Prostate gland (tissue), 2 donors: ENCODE data around the gene C2orf69. TPM values are rescaled to one million over a fixed set of nuclear protein-coding genes. Genes with fewer than 3 reads are reported as not detected.

Experiments used
- DNase-seq: peaks from one replicate; pipeline ENCODE4 v3.0.0-alpha.2; 2019; ENCODE audit warnings: low spot score
- H3K27ac ChIP-seq, 2 donors: fragments of 200-600 bp; sonication (generic); 2 replicates each; pipeline ENCODE4 v1.5.1; 2017 to 2019
- H3K27me3 ChIP-seq: fragments of 200-600 bp; sonication (generic); replicated peaks from 2 replicates; pipeline ENCODE4 v1.5.1; 2019; ENCODE audit not compliant: insufficient read depth
- H3K36me3 ChIP-seq, 2 donors: fragments of 200-600 bp; sonication (generic); 1 replicate in 1 of 2; 2 replicates in 1 of 2; pipeline versions ENCODE4 v1.5.1 to v1.8.1; 2017 to 2019
- H3K4me1 ChIP-seq: fragments of 200-600 bp; sonication (generic); replicated peaks from 2 replicates; pipeline ENCODE4 v1.5.1; 2019
- H3K4me3 ChIP-seq, 2 donors: fragments of 200-600 bp; sonication (generic); 2 replicates each; pipeline ENCODE4 v1.5.1; 2017 to 2019
- H3K9me3 ChIP-seq: fragments of 200-600 bp; sonication (generic); 2 replicates; pipeline ENCODE4 v1.5.1; 2017
- CTCF ChIP-seq, 4 experiments: fragments of 200-600 bp in 2 of 4; fragments of 450-650 bp in 2 of 4; sonication (generic) in 2 of 4; IDR thresholded peaks; 1 replicate in 3 of 4; 2 replicates in 1 of 4; pipeline ENCODE4 v1.5.1; 2016 to 2019; ENCODE audit warnings: antibody characterized with exemption in 4 of 4, mild to moderate bottlenecking in 2 of 4, moderate library complexity in 2 of 4
- POLR2A ChIP-seq: fragments of 450-650 bp; IDR thresholded peaks from one replicate; pipeline ENCODE4 v1.6.1; 2016; ENCODE audit warnings: antibody characterized with exemption, mild to moderate bottlenecking
- POLR2AphosphoS5 ChIP-seq: sonication (generic); formaldehyde crosslinking; IDR thresholded peaks from one replicate; pipeline ENCODE4 v1.6.1; 2017; ENCODE audit warnings: antibody characterized with exemption
- WGBS: methylation state at CpG from one replicate; pipeline ENCODE4 v1.1.5; 2018; 5-methylcytosine and 5-hydroxymethylcytosine counted together
- intact Hi-C: fragments of 100-400 bp; cut with DNase I; formaldehyde crosslinking; loops from one replicate; pipeline ENCODE4 v1.14.2; 2022
- total RNA-seq, 2 donors: library from RNA; depleted of rRNA; stranded (reverse); fragments of >200 nt; gene quantifications; one replicate each; pipeline ENCODE4 v1.1.0, GENCODE V29; 2016

The C2orf69 gene
- total RNA-seq, 2 donors from 2014 or later: 9.5 to 12.8 TPM

- WGBS: 84% methylated on average over 4 of the region's 4 CpGs
- no peak overlapping the region for H3K4me3 ChIP-seq
- TF ChIP-seq CTCF (IDR thresholded peaks at IDR 0.05) (no peak), POLR2A (no peak), POLR2AphosphoS5 (no peak)
- no peaks in the 10 kb centered on the region for H3K27me3 ChIP-seq
- no peaks in the 10 kb centered on the region for H3K4me1 ChIP-seq
- DNase-seq: no peak
- H3K9me3 ChIP-seq: no peaks in the 10 kb centered on the region
- no peaks in the 10 kb centered on the region for H3K36me3 ChIP-seq
- H3K27ac ChIP-seq: no peak overlapping the region
- intact Hi-C loops: no loop called here
Observed at GRCh38 chr2:199958014-199958413, 46.9 kb downstream of the C2orf69 start.

GRCh38 chr2:199962203-199962602 lies 51.1 kb downstream of the C2orf69 start:
- Histone ChIP-seq H3K4me1 (no peaks in the 10 kb centered on the region), H3K4me3 (no peak overlapping the region), H3K27ac (no peak overlapping the region), H3K36me3 (peaks cover 0 to 5% of the 10 kb centered on the region in 2 donors), H3K27me3 (no peaks in the 10 kb centered on the region), H3K9me3 (no peaks in the 10 kb centered on the region)
- intact Hi-C loops: no loop called here
- no peak for DNase-seq
- TF ChIP-seq CTCF (IDR thresholded peaks at IDR 0.05) (no peak), POLR2A (no peak), POLR2AphosphoS5 (no peak)
- 85% methylated on average over 2 of the region's 2 CpGs for WGBS

- H3K27me3 ChIP-seq: no peaks in the 10 kb centered on the region
- no peak overlapping the region for H3K27ac ChIP-seq
- 86% methylated on average over 2 of the region's 2 CpGs for WGBS
- H3K4me3 ChIP-seq: no peak overlapping the region
- intact Hi-C loops: no loop called here
- no peak for DNase-seq
- H3K4me1 ChIP-seq: no peaks in the 10 kb centered on the region
- H3K9me3 ChIP-seq: no peaks in the 10 kb centered on the region
- H3K36me3 ChIP-seq: peaks cover 0 to 5% of the 10 kb centered on the region in 2 donors
- TF ChIP-seq CTCF (IDR thresholded peaks at IDR 0.05) (no peak), POLR2A (no peak), POLR2AphosphoS5 (no peak)
Observed at GRCh38 chr2:199966405-199966804, 55.3 kb downstream of the C2orf69 start.

- Histone ChIP-seq H3K9me3 (no peaks in the 10 kb centered on the region), H3K4me3 (no peak overlapping the region), H3K27ac (no peak overlapping the region), H3K36me3 (peaks cover 0 to 5% of the 10 kb centered on the region in 2 donors), H3K4me1 (no peaks in the 10 kb centered on the region), H3K27me3 (no peaks in the 10 kb centered on the region)
- TF ChIP-seq POLR2A: no peak
- TF ChIP-seq POLR2AphosphoS5: no peak
- no peak for TF ChIP-seq CTCF (IDR thresholded peaks at IDR 0.05)
- intact Hi-C loops: no loop called here
- no peak for DNase-seq
- 100% methylated on average over 1 of the region's 1 CpG for WGBS
Observed at GRCh38 chr2:199966976-199967375, 55.9 kb downstream of the C2orf69 start.

- Histone ChIP-seq H3K4me1 (no peaks in the 10 kb centered on the region), H3K9me3 (no peaks in the 10 kb centered on the region), H3K27me3 (no peaks in the 10 kb centered on the region), H3K36me3 (peaks cover 0 to 5% of the 10 kb centered on the region in 2 donors), H3K4me3 (no peak overlapping the region), H3K27ac (no peak overlapping the region)
- no peak for TF ChIP-seq CTCF (IDR thresholded peaks at IDR 0.05)
- TF ChIP-seq POLR2A: no peak
- no peak for TF ChIP-seq POLR2AphosphoS5
- WGBS: 91% methylated on average over 1 of the region's 1 CpG
- intact Hi-C loops: no loop called here
- DNase-seq: no peak
Observed at GRCh38 chr2:199968126-199968525, 57.0 kb downstream of the C2orf69 start.
